ENCODE results near the gene GPR142.

Gene GPR142

DNA sequence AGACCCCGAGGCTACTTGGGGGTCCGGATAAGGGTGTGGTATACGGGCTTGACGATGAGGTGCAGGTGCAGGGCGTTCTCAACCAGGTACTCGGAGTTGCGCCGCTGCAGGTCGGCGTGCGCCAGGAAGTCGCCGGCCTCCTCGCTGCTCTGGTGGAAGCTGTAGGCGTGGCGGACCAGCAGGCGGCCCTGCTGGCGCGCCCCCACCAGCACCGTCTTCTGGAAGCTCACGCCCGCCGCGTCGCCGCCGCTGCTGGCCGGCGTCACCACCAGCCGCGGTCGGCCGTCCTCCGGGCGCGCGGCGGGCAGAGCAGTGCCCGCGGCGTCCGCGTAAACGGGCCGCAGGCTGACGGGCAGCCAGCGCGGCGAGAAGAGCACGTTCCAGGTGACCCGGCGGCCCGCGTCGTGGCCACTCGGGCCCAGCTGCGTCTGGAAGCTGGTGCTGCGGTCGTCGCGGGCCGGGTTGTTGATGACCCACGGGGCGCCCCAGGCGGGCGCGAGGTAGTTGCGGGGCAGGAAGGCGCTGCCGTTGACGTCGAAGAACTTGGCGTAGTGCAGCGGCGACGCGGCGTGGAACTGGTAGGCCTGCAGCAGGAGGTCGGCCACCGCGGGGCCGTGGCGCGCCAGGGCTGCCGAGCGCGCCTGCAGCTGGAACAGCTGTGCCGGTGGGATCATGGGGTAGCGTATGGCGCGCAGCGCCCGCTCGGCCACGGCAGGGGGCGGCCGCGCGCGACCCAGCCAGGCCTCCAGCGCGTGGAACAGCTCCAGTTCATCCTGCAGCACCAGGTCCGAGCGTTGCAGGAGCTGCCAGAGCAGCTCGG is 10.4 kb upstream of the GPR142 start:
- no peak for DNase-seq (ENCODE audit: extremely low read depth, low read depth)

DNA sequence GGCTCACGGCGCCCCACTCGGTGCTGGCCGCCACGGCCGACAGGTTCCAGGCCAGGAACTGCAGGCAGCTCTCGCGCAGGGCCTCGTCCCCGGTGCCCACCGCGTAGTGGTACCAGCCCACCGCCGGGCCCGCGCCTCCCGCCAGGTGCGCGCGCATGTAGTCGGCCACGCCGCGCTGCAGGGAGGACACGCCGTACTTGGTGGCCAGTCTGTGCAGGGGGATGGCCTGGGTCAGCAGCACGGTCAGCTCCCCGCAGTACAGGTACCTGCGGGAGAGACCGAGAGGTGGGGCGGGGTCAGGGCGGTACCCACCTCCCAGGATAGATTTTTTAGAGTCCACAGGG is 9.9 kb upstream of the GPR142 start:
- H3K4me3 ChIP-seq (replicated peaks; ENCODE audit: low read depth, low read length) = no peak overlapping the region
- TF ChIP-seq, protein P1, sequence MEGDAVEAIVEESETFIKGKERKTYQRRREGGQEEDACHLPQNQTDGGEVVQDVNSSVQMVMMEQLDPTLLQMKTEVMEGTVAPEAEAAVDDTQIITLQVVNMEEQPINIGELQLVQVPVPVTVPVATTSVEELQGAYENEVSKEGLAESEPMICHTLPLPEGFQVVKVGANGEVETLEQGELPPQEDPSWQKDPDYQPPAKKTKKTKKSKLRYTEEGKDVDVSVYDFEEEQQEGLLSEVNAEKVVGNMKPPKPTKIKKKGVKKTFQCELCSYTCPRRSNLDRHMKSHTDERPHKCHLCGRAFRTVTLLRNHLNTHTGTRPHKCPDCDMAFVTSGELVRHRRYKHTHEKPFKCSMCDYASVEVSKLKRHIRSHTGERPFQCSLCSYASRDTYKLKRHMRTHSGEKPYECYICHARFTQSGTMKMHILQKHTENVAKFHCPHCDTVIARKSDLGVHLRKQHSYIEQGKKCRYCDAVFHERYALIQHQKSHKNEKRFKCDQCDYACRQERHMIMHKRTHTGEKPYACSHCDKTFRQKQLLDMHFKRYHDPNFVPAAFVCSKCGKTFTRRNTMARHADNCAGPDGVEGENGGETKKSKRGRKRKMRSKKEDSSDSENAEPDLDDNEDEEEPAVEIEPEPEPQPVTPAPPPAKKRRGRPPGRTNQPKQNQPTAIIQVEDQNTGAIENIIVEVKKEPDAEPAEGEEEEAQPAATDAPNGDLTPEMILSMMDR (IDR thresholded peaks at IDR 0.05; ENCODE audit: low read depth, low read length, missing control alignments) = no peak
- DNase-seq (ENCODE audit: extremely low read depth, low read depth) = no peak

More for the DNA sequence above, 10.4 kb upstream of the GPR142 start:
- TF ChIP-seq, protein P1 (IDR thresholded peaks at IDR 0.05; ENCODE audit: low read depth, low read length, missing control alignments) = no peak
- no peak overlapping the region for H3K4me3 ChIP-seq (replicated peaks; ENCODE audit: low read depth, low read length)

DNA sequence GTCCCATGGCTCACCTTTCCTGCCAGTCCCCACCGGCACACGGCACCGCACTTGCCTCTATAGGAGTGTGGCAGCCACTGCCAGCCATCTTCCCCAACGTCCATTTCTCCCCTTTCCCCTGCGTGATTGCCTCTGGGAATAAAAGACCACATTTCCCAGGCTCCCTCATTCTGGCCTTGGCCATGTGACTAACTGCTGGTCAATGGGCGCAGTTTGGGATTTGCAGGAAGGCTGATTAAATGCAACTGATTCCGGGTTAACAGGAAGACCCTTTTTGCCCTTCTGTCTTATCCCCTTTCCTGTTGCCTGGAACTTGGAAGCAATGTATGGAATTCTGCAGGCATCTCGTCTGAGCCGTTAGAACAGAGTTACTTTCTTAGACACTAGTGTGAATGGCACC is 8.6 kb upstream of the GPR142 start:
- TF ChIP-seq, protein P1 (IDR thresholded peaks at IDR 0.05; ENCODE audit: low read depth, low read length, missing control alignments) = no peak
- DNase-seq (ENCODE audit: extremely low read depth, low read depth) = no peak
- H3K4me3 ChIP-seq (replicated peaks; ENCODE audit: low read depth, low read length) = no peak overlapping the region

- no peak overlapping the region for H3K4me3 ChIP-seq (replicated peaks; ENCODE audit: low read depth, low read length)
- TF ChIP-seq, protein P1 (IDR thresholded peaks at IDR 0.05; ENCODE audit: low read depth, low read length, missing control alignments) = no peak
- DNase-seq (ENCODE audit: extremely low read depth, low read depth) = no peak
These were observed 7.4 kb upstream of the GPR142 start for GRCh38 chr17:74359916-74360315.

DNA sequence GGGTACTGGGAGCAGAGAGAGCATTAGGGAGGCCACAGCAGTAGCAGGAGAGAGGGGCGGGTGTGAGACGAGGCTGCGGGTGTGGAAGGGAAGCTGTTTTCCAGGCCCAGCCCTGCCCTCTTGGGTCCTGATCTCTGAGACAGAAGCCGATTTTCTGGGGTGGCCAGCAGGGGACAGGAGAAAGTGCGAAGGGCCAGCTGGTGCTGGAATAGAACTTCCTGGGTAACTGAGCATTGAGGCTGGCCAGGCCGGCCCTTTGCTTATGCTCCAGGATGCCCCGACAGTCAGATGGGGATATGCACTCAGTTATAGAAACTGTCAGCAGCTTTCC is 6.4 kb upstream of the GPR142 start:
- no peak for DNase-seq (ENCODE audit: extremely low read depth, low read depth)
- no peak overlapping the region for H3K4me3 ChIP-seq (replicated peaks; ENCODE audit: low read depth, low read length)
- TF ChIP-seq, protein P1 (IDR thresholded peaks at IDR 0.05; ENCODE audit: low read depth, low read length, missing control alignments) = no peak

- TF ChIP-seq, protein P1 (IDR thresholded peaks at IDR 0.05; ENCODE audit: low read depth, low read length, missing control alignments) = peak; percentile 72
- no peak within 1 kb of the TSS for H3K4me3 ChIP-seq (replicated peaks; ENCODE audit: low read depth, low read length)
- no peak for DNase-seq (ENCODE audit: extremely low read depth, low read depth)
These were observed 5.9 kb upstream of the GPR142 start, which contains the start of gene BTBD17 for GRCh38 chr17:74361230-74362068. Gene BTBD17 (minus strand): TSS chr17:74361868. CDS start chr17:74361819, 49 bp downstream.
